HEK293T (cell line): Measurements from ENCODE around the gene RBAK.

ENCODE experiments used
- CTCF ChIA-PET: fragments of 350-600 bp; formaldehyde crosslinking; extraction: SDS; loops from one replicate; lab custom pipeline; 2021; ENCODE audit warnings: antibody characterized with exemption, inconsistent platforms; lab: Yijun Ruan, JAX
- POLR2A ChIA-PET: fragments of 350-600 bp; formaldehyde crosslinking; extraction: SDS; loops from one replicate; lab custom pipeline; 2020; ENCODE audit warnings: antibody characterized with exemption, inconsistent platforms; lab: Yijun Ruan, JAX
- DNase-seq: peaks from one replicate; pipeline ENCODE4 v3.0.0; 2012; ENCODE audit warnings: mixed read lengths; ENCODE audit errors: extremely low spot score
- ARNT ChIP-seq: fragments of 450-650 bp; IDR thresholded peaks from 2 replicates; pipeline ENCODE4 v1.6.1; 2017; ENCODE audit warnings: mild to moderate bottlenecking
- BHLHE40 ChIP-seq: fragments of 450-650 bp; IDR thresholded peaks from 2 replicates; pipeline ENCODE4 v1.6.1; 2016; ENCODE audit warnings: mild to moderate bottlenecking, moderate library complexity, borderline replicate concordance
- CTBP1 ChIP-seq: fragments of 450-650 bp; IDR thresholded peaks from 2 replicates; pipeline ENCODE4 v1.6.1; 2016; ENCODE audit warnings: borderline replicate concordance
- ELF4 ChIP-seq: fragments of 450-650 bp; IDR thresholded peaks from 2 replicates; pipeline ENCODE4 v1.6.1; 2017; ENCODE audit warnings: antibody characterized with exemption
- FOXA1 ChIP-seq: fragments of 450-650 bp; IDR thresholded peaks from 2 replicates; pipeline ENCODE4 v1.6.1; 2016; ENCODE audit warnings: mild to moderate bottlenecking
- FOXK2 ChIP-seq: fragments of 450-650 bp; IDR thresholded peaks from 2 replicates; pipeline ENCODE4 v1.6.1; 2016; ENCODE audit warnings: mild to moderate bottlenecking
- FOXM1 ChIP-seq: fragments of 450-650 bp; IDR thresholded peaks from 2 replicates; pipeline ENCODE4 v1.6.1; 2017; ENCODE audit warnings: mild to moderate bottlenecking, borderline replicate concordance
- HDGF ChIP-seq: fragments of 450-650 bp; IDR thresholded peaks from 2 replicates; pipeline ENCODE4 v1.6.1; 2017; ENCODE audit warnings: antibody characterized with exemption, borderline replicate concordance
- L3MBTL2 ChIP-seq: fragments of 450-650 bp; conservative IDR thresholded peaks from 2 replicates; pipeline ENCODE4 v1.6.1; 2016; ENCODE audit warnings: mild to moderate bottlenecking
- LEF1 ChIP-seq: fragments of 450-650 bp; IDR thresholded peaks from 2 replicates; pipeline ENCODE4 v1.6.1; 2017; ENCODE audit warnings: mild to moderate bottlenecking, borderline replicate concordance
- NFRKB ChIP-seq: fragments of 450-650 bp; IDR thresholded peaks from 2 replicates; pipeline ENCODE4 v1.6.1; 2016; ENCODE audit warnings: mild to moderate bottlenecking, moderate library complexity
- PKNOX1 ChIP-seq: fragments of 450-650 bp; IDR thresholded peaks from 2 replicates; pipeline ENCODE4 v1.6.1; 2016
- SP1 ChIP-seq: fragments of 450-650 bp; IDR thresholded peaks from 2 replicates; pipeline ENCODE4 v1.6.1; 2017
- SUZ12 ChIP-seq: fragments of 450-650 bp; IDR thresholded peaks from 2 replicates; pipeline ENCODE4 v1.6.1; 2016; ENCODE audit warnings: mild to moderate bottlenecking
- TARDBP ChIP-seq: fragments of 450-650 bp; IDR thresholded peaks from 2 replicates; pipeline ENCODE4 v1.6.1; 2016
- ZNF384 ChIP-seq: fragments of 450-650 bp; IDR thresholded peaks from 2 replicates; pipeline ENCODE4 v1.6.1; 2016

RBAK gene

GRCh38 chr7:5094641-5095040 is 49.0 kb downstream of the RBAK start:
- CTCF ChIA-PET = no interaction called here
- DNase-seq = no peak
- TF ChIP-seq L3MBTL2 = no peak
- TF ChIP-seq TARDBP = no peak
- TF ChIP-seq ELF4 = no peak
- no peak for TF ChIP-seq LEF1
- TF ChIP-seq FOXM1 = no peak
- TF ChIP-seq PKNOX1 = no peak
- TF ChIP-seq BHLHE40 = no peak
- TF ChIP-seq SUZ12 = no peak
- TF ChIP-seq FOXA1 = no peak
- no peak for TF ChIP-seq SP1
- TF ChIP-seq FOXK2 = no peak
- no peak for TF ChIP-seq ZNF384
- no peak for TF ChIP-seq NFRKB
- no peak for TF ChIP-seq CTBP1
- POLR2A ChIA-PET = interaction anchor here (0.6 kb wide), 1 partner anchor 120 kb away, joined by 3 read pairs; no protein-coding TSS in a partner anchor

GRCh38 chr7:5116359-5116758 is 70.7 kb downstream of the RBAK start:
- ChIA-PET POLR2A (no interaction called here), CTCF (no interaction called here)
- TF ChIP-seq SP1 (no peak), FOXK2 (no peak), ELF4 (no peak), BHLHE40 (no peak), FOXA1 (no peak), LEF1 (no peak), CTBP1 (no peak), HDGF (no peak)
- no peak for DNase-seq

GRCh38 chr7:5117095-5117970 is 71.7 kb downstream of the RBAK start:
- TF ChIP-seq SUZ12 (no peak), ARNT (no peak), PKNOX1 (no peak), FOXK2 (no peak), CTBP1 (no peak), NFRKB (no peak), ELF4 (no peak), L3MBTL2 (no peak), ZNF384 (no peak), HDGF (no peak), TARDBP (no peak), FOXM1 (no peak), BHLHE40 (no peak)
- ChIA-PET CTCF (no interaction called here), POLR2A (no interaction called here)
- no peak for DNase-seq
